Bronchial epithelial cell (primary cell): ENCODE data around the gene STIM2. TPM values are rescaled to one million over a fixed set of nuclear protein-coding genes. Genes with fewer than 3 reads are reported as not detected.
A peak's percentile ranks its signal among the peaks of the same experiment; 100 is the strongest.

Source experiments
- DNase-seq: peaks from one replicate; pipeline ENCODE4 v3.0.0-alpha.2; 2010; ENCODE audit warnings: low read depth
- FAIRE-seq: peaks from 2 replicates; lab custom pipeline; 2011; peaks lifted over from hg19 to GRCh38; lab: Jason Lieb, UNC
- H3K27me3 ChIP-seq: 2 replicates; pipeline ENCODE4 v1.5.1; 2011; ENCODE audit warnings: low read length; ENCODE audit not compliant: control insufficient read depth, insufficient read depth
- H3K36me3 ChIP-seq: 2 replicates; pipeline ENCODE4 v1.5.1; 2011; ENCODE audit warnings: low read length; ENCODE audit not compliant: control insufficient read depth, insufficient read depth
- H3K4me3 ChIP-seq: 2 replicates; pipeline ENCODE4 v1.5.1; 2011; ENCODE audit warnings: mild to moderate bottlenecking, low read depth, low read length, control low read depth
- CTCF ChIP-seq: IDR thresholded peaks from 2 replicates; pipeline ENCODE4 v1.5.1; 2011; ENCODE audit warnings: mild to moderate bottlenecking, moderate library complexity, low read length, control low read depth, inconsistent platforms; ENCODE audit not compliant: insufficient read depth, severe bottlenecking
- total RNA-seq: library from RNA; depleted of rRNA; stranded (reverse); fragments of >200 nt; gene quantifications from 2 replicates; pipeline ENCODE4 v1.2.1, GENCODE V29; 2014

STIM2 gene
- total RNA-seq, 1 donor from 2014 or later = 7.6 TPM

- peak; percentile 30 for DNase-seq
- Histone ChIP-seq H3K36me3 (peaks cover 11% of the 10 kb centered on the region), H3K4me3 (no peak overlapping the region), H3K27me3 (no peaks in the 10 kb centered on the region)
- TF ChIP-seq CTCF = no peak
- no peak for FAIRE-seq
These were observed 155.9 kb downstream of the STIM2 start for GRCh38 chr4:27016551-27016950.

- FAIRE-seq = no peak
These were observed 157.0 kb downstream of the STIM2 start for GRCh38 chr4:27017623-27018022.

GRCh38 chr4:27018076-27018475 lies 157.4 kb downstream of the STIM2 start:
- Histone ChIP-seq H3K27me3 (no peaks in the 10 kb centered on the region), H3K36me3 (peaks cover 15% of the 10 kb centered on the region), H3K4me3 (no peak overlapping the region)
- TF ChIP-seq CTCF = no peak
- FAIRE-seq (no peak), DNase-seq (no peak)

More at GRCh38 chr4:27017623-27018022, 157.0 kb downstream of the STIM2 start:
- no peaks in the 10 kb centered on the region for H3K27me3 ChIP-seq
- no peak for DNase-seq
- no peak overlapping the region for H3K4me3 ChIP-seq
- H3K36me3 ChIP-seq = peaks cover 14% of the 10 kb centered on the region
- no peak for TF ChIP-seq CTCF

- FAIRE-seq (no peak), DNase-seq (no peak)
- H3K36me3 ChIP-seq = peaks cover 15% of the 10 kb centered on the region
- no peak for TF ChIP-seq CTCF
- no peak overlapping the region for H3K4me3 ChIP-seq
- H3K27me3 ChIP-seq = no peaks in the 10 kb centered on the region
These were observed 158.3 kb downstream of the STIM2 start for GRCh38 chr4:27018910-27019309.

- no peak for FAIRE-seq
- Histone ChIP-seq H3K36me3 (peaks cover 16% of the 10 kb centered on the region), H3K27me3 (no peaks in the 10 kb centered on the region), H3K4me3 (no peak overlapping the region)
- no peak for TF ChIP-seq CTCF
- DNase-seq = no peak
These were observed 159.1 kb downstream of the STIM2 start for GRCh38 chr4:27019766-27020165.

- FAIRE-seq (no peak), DNase-seq (no peak)
- no peak for TF ChIP-seq CTCF
- H3K4me3 ChIP-seq = no peak overlapping the region
- H3K36me3 ChIP-seq = peaks cover 18% of the 10 kb centered on the region
- no peaks in the 10 kb centered on the region for H3K27me3 ChIP-seq
These were observed 159.6 kb downstream of the STIM2 start for GRCh38 chr4:27020203-27020602.
